NCI-H446 (cell line): ENCODE measurements around the gene MOB3B.
A peak's percentile ranks its signal among the peaks of the same experiment; 100 is the strongest.

Experiments used
- DNase-seq, 2 experiments: peaks; one replicate each; lab custom pipeline; 2025; lab: John Stamatoyannopoulos, UW

Gene MOB3B

DNA sequence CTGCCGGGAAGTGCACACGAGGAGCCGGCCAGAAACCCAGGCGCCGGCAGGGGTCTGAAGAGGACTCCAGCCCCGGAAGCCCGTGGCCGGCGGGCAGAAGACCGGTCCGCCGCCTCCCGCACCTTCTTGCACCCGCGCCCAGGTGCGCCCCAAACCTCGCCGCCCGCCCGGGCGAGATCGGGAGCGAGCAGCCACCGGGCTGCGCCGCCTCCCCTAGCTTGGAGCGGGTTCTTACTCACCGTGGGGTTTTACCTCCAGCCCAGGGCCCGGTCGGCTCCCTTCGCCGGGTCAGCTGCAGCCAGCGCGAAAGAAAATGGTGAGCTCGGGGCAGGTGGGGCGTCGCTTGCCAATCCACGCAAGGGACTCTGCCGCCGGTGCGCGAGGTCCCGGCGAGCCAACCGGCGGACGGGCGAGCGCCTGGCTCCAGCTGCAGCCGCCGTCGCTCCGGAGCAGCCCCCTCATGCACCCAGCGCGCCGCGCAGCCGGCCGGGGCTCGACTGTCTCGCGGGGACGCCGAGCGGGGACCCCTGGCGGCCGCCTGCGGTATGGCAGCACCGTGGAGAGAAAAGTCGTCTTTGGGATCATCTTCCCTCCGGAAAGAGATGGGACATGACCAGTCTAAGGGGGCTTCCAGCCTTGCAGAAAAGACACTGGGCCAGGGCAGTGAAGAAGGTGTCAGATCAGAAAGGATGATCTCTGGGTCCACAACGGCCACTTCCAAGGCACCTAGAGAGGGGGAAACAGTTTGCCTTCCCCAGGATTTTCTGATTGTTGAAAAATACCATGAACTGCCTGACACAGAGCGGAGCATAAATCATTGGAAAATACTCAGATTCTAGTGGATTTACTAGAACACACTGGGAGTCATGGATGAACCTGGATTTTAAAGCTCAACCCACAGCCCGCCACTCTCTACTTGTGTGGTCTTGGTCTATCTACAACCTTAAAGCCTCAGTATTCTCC is at the start of gene MOB3B:
Gene MOB3B, minus strand, starts transcription at position 499 of the 963 bp plus-strand sequence. CDS start 74,264 bp downstream, outside the sequence.
- DNase-seq = peak in 1 of 2 experiments; percentile 21

DNA sequence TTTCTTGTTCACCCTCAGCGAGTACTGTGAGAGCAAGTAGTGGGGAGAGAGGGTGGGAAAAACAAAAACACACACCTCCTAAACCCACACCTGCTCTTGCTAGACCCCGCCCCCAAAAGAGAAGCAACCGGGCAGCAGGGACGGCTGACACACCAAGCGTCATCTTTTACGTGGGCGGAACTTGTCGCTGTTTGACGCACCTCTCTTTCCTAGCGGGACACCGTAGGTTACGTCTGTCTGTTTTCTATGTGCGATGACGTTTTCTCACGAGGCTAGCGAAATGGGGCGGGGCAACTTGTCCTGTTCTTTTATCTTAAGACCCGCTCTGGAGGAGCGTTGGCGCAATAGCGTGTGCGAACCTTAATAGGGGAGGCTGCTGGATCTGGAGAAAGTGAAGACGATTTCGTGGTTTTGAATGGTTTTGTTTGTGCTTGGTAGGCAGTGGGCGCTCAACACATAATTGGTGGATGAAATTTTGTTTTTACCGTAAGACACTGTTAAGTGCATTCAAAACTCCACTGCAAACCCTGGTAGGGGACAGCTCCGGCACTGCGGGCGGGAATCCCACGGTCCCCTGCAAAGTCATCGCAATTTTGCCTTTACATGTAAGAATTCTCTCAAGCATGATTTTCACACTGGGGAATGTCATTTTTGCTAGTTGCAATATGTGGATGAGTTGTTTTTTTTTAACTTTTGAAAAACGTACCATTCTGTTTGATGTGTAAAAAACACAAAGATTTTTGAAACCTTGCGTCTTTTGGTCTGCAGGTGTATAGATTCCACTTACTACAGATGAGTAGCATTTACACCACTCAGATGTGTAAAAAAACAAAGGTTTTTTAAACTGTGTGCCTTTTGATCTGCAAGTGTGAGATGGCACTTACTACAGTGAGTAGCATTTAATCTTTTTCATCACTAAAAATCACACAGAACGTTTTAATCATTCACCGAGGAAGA is 44.3 kb upstream of the MOB3B start:
- peak; percentile 99 for DNase-seq

DNA sequence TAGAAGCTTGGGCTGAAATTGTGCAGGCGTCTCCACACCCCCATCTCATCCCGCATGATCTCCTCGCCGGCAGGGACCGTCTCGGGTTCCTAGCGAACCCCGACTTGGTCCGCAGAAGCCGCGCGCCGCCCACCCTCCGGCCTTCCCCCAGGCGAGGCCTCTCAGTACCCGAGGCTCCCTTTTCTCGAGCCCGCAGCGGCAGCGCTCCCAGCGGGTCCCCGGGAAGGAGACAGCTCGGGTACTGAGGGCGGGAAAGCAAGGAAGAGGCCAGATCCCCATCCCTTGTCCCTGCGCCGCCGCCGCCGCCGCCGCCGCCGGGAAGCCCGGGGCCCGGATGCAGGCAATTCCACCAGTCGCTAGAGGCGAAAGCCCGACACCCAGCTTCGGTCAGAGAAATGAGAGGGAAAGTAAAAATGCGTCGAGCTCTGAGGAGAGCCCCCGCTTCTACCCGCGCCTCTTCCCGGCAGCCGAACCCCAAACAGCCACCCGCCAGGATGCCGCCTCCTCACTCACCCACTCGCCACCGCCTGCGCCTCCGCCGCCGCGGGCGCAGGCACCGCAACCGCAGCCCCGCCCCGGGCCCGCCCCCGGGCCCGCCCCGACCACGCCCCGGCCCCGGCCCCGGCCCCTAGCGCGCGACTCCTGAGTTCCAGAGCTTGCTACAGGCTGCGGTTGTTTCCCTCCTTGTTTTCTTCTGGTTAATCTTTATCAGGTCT is 43.5 kb upstream of the MOB3B start, which contains the start of gene C9orf72:
Gene C9orf72, minus strand, starts transcription at position 564 of the 716 bp plus-strand sequence. CDS start 6,361 bp downstream, outside the sequence.
- peak in 1 of 2 experiments; percentile 87 for DNase-seq

DNA sequence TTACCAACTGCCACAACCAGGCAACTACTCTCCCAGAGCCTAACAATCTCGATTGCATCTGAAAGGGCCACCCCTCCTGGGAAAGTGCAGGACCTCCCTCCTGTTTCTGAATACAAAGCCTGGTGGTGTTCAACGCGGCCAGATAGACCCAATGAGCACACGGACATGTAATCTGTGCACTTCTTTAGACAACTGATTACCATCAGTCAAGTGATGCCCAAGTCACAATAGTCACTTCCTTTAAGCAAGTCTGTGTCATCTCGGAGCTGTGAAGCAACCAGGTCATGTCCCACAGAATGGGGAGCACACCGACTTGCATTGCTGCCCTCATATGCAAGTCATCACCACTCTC is 42.9 kb upstream of the MOB3B start:
- DNase-seq = peak; percentile 23 to 37

DNA sequence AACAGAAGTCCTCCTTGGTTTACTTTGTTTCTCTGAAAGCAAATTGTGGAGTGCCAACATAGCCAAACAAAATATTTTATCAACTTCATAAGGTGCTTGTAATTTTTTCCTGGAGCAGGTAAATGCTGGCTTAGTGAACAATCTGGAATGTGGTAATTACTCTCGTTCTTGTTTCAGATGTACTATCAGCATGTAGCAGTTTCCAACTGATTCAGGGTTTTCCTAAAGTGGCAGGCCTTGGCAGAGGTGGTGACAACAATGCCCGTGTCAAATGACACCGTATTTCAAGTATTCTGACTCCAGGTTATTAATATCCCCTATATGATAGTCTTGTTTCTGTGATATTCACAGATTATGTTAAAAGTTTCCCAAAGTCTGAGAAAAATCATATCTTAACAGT is 42.4 kb upstream of the MOB3B start:
- peak in 1 of 2 experiments; percentile 19 for DNase-seq

DNA sequence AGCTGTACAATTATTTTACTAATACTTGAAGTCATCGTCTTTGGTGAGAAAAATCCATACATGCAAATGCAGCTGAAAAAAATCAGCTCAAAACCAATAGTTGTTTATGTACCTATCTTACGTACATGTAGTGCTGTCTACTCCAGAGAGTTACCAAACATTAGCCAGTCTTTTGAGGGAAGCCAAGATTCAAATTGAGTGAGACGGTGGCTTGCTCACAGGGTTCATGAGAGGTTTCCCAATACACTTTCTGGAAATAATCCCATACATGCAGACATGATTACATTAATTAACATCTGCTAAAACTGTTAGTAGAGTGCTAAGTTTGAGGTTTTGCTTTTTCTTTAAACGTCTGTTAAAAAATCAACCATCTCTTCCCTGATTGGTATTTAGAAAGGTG is 41.4 kb upstream of the MOB3B start:
- DNase-seq = no peak

DNA sequence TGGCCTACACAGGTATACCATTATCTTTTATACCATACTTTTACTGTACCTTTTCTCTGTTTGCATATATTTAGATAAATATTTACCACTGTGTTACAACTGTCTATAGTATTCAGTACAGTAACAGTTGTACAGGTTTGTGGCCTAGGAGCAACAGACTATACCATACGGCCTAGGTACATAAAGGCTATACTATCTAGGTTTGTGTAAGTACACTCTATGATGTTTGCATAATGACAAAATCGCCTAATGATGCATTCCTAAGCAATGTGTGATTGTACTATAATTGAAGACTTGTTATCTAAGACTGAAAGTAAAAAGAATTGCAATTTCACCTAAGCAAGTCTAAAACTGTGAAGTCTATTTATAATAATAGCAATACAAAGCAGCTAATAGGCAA is 39.8 kb upstream of the MOB3B start:
- no peak for DNase-seq

DNA sequence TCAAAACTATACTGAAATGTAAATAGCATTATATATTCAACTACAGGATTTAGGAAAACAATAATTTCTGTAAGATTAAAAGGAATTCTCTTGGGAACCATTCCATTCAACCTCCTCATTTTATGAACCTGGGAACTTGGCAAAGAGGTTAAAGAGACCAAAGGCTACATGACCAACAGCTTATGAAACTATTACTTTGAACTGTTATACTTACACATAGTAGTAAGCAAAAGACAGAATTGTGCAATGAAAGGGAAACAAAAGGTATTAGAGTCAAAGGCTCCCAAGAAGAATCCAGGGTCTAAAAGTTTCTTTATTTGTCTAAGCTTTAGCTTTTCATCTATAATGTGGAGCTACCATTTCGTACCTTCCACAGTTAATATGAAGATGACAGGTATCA is 36.5 kb upstream of the MOB3B start:
- DNase-seq = no peak

DNA sequence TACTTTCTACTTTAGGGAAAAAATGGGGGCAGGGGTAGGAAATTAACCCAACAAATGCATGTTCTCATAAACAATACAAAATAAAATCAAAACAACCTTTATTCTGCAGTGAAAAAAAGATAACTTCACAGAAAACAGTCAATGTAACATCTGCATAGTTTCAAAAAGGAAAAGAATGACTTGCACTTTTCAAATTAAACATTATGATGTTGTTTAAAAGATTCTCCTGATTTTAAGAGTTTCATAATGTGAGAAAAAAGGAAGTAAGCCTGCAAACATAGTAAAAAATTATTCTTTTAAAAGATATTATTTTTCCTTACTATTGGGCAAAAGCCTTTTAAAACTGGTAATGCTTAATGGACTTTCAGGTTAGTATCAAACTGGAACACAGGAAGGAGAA is 36.1 kb upstream of the MOB3B start:
- no peak for DNase-seq

DNA sequence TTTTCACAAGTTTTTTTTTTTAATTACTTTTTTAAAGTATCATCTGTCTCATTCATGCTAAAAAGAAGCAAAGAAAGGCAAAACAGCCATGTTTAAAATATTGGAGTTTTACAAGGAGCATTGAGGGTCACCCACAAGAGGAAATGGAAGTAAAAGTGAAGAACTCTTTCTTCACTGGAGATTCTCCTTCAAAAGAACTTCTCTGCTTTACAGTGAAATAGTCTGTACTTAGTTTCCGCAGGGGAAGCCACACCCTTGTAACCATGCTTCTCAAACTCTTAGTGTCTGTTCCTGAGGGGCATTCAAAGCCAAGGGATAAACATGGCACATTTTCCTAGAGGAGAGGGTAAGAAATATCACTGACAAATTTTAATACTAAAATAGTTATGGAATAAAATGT is 35.1 kb upstream of the MOB3B start:
- no peak for DNase-seq

DNA sequence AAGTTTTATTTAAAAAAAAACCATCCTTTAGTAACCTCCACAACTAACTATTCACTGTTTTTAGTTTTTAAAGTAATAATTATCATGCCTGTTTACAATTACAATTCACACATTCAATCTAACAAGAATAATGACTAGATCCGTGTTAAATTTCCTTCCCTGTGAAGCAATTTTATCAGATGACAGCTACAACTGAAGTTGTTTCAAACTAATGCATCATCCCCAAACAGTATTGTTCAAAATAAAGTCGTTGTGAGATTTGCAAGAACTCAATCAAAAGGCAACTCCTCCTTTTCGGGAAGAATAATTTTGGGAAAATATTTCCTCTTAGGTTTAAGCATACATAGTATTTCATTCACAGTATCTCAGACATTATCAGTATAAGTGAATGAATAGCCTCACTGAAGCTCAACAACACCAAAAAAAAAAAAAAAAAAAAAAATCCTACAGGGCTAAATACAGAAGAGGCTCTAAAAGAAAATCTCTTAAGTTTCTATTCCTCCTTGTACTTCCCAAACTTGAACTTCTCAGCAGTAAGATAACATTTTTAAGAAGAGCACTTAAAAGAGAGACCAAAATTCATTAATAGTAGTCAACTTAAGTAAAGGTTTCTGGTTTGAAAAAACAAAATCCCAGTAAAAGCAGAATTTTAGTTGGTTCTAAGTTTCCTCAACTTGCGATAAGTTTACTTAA is 34.3 kb upstream of the MOB3B start:
- no peak for DNase-seq

DNA sequence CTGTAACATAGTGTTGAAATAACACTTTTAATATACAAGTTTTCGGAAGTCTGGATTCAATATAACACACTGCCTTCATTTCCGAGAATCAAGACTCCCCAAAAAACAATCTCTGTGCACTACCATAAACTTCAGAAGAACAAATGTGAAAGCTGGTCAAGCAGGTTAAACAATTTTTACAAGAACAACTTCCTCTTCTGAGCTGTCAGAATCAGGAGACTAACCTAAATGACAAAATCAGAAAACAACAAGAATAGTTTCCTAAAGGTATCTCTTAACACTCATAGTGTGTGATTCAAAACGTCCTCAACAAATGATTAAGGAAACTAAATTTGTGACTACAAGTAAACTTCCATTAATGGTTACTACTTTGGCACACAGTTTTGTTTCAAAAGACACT is 32.1 kb upstream of the MOB3B start:
- DNase-seq = no peak

DNA sequence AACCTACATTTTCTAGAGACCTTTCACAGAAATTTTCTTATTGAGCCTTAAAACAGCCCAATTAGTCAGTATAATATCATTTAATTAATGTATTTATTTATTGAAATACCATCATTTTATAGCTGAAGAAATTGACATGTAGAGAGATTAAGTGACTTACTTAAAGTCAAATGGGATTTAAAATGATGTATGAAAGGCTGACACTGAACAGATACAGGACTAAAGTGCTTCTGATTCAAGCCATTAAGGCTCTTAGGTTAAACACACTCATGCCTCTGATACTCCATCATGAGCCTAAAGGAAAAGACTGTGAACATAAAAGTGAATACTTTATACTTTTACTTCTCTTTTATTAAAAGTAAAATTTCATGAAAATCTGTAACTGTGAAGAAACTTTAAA is 30.8 kb upstream of the MOB3B start:
- no peak for DNase-seq

DNA sequence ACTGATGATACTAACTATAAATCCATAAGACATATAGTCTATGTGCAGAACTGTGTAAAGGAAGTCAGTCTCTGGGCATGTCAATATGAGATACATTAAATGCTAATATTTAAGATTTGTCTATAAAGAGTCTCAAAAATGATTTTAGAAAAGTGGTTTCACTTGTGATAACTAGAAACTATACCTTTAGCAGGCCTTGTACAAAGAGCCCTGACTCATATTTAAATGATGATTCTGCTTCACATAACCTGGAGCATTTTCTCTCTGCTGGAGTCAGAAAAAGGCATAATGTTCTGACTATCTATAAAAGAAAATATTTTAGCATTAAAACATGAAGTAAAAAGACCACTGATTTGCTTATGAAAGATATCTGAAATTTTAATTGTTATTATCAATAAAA is 28.7 kb upstream of the MOB3B start:
- no peak for DNase-seq

DNA sequence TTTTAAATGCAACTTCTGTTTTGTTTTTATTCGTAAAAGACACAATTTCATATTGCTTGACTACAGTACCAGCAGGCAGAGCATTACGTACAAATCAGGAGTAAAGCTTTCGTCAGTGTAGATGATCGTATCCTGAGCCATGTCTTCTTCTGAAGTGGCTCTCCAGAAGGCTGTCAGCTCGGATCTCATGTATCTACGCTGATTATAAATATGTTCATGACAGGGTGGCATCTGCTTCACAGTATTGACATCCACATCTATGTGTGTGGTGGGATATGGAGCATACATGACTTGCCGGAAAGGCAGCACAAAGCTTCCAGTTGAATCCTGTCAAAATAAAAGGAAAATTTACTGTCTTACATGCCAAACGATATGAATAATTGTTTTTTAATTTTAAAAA is 26.9 kb upstream of the MOB3B start:
- no peak for DNase-seq

DNA sequence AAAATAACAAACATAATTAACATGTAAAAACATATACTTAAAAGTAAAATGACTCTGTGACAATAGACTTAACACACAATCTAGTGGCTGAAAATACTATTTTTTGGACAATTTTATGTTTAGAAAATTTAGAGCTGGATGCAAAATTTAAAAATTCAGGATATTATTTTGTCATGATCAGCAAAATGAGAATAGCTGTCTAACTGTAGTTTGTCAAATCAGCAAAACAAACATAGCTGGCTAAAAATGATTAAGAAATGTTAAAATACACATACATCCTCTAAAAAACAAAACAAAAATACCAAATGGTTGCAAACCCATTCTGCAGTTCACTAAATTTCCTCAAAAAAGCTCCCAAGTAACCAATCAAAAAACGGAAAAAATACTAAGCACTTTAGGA is 25.1 kb upstream of the MOB3B start:
- DNase-seq = no peak

DNA sequence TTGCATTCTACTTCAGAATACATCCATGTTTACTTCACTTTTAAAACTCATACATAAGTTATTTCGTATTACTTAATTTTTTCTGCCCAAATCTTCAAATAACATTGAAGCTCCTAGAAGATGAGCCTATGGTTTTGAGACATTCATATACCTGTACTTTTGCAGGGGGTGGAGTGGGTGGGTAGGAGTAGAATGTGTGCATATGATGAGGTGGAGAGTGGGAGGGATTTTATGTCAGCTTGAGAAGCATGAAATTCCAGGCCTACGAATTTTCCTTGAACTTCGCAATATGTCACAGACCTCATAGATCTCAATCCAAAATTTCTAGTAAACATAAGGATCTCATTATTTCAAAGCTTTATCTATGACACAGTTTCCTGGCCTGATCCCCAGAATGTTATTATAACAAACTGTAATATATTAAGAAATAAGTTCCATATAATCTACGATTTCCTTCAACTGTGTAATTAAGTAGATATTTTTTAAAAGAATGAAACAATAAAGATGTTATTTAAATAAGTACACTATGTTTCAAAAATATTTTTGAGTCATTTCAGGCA is 19.7 kb upstream of the MOB3B start:
- no peak for DNase-seq

DNA sequence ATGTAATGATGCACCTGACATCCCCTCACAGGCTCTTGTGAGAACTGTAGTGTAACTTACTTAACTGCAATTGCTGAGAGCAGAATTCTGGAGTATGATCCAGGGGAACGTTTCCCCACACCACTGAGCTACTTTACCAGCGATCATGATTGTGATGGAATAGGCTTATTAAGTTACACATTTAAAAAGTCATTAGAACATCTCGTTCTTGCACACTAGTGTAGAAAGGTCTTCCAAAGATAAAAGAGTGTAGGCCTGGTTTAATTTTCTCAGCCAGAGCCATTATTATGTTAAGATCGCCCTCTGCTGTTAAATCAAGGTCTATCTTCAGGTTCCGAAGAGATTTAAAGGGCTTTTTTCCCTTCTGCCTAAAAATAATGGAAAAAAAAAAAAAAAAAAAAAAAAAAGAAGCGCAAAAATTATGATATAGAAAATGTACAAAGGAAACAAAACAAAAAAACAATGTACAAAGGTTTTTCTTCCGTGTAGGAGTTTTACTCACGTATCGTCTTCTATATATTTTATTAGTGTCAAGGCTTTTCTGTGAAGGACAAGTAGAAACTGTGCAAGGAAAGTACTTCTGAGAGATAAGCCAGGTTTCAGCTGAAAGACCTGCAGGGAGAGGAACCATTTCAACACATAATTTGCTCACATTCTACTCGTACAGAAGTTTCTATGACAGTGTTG is 18.6 kb upstream of the MOB3B start:
- peak; percentile 18 to 50 for DNase-seq

DNA sequence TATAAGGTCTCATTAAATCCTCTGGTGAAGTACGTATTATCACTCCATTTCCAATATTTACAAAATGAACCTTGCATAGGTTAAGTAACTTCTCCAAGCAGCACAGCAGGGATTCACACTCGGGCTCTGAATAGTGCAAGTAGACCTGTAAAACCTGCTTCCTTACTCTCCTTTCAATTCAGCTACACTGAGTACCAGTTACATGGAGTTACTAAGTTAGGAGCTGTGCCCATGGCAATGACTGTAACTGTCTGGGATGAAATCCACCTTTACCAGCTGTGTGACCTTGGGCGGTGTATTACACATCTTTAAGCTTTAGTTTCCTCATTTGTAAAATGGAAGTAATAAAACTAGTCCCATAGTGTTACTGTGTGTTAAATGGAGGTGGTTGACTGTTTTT is 15.9 kb upstream of the MOB3B start:
- no peak for DNase-seq

DNA sequence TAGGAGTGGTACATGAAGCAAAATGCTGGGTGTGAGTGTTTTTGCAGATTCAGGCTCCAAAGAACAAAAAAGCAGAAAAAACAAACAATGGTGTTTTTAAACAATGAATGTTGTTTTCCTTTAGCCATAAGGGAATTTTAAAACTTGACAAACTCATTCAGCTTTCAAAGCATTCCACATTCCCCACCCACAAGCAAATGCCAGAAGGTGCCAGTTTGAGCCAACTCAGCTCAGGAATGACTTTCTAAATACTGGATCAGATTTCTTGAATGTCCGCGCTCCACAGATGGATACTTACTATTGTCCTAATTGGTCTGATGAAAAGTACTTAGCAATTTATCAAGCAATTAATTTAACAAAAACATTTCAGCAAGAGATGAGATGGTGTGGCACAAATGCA is 12.9 kb upstream of the MOB3B start:
- DNase-seq = peak in 1 of 2 experiments; percentile 20
